BJ (cell line): ENCODE data around the gene PRR7. TPM values are rescaled to one million over a fixed set of nuclear protein-coding genes. Genes with fewer than 3 reads are reported as not detected.

Experiments used
- CTCF ChIA-PET: fragments of 350-600 bp; formaldehyde crosslinking; extraction: SDS; loops from one replicate; lab custom pipeline; 2021; ENCODE audit warnings: antibody characterized with exemption, inconsistent platforms; lab: Yijun Ruan, JAX
- POLR2A ChIA-PET: fragments of 300-600 bp; sonication (Branson Sonifier 250); formaldehyde crosslinking; extraction: SDS; loops from one replicate; lab custom pipeline; 2021; ENCODE audit warnings: antibody characterized with exemption; lab: Charles Lee
- DNase-seq: peaks from one replicate; pipeline ENCODE4 v3.0.0-alpha.2; 2011; ENCODE audit warnings: low read depth
- H3K27me3 ChIP-seq: 2 replicates; pipeline ENCODE4 v1.6.0; 2011; ENCODE audit warnings: low read length; ENCODE audit not compliant: control insufficient read depth, insufficient read depth
- H3K36me3 ChIP-seq: 2 replicates; pipeline ENCODE4 v1.5.1; 2011; ENCODE audit warnings: low read length; ENCODE audit not compliant: control insufficient read depth, insufficient read depth
- H3K4me3 ChIP-seq: 2 replicates; pipeline ENCODE4 v1.5.1; 2011; ENCODE audit warnings: low read depth, mild to moderate bottlenecking, control low read depth, low read length
- CTCF ChIP-seq: IDR thresholded peaks from 2 replicates; pipeline ENCODE4 v1.5.1; 2011; ENCODE audit warnings: low read depth, mild to moderate bottlenecking, control low read depth, inconsistent platforms, low read length, moderate library complexity; ENCODE audit not compliant: insufficient read depth
- polyA plus RNA-seq: library from polyadenylated mRNA; depleted of rRNA; stranded (reverse); fragments of >200 nt; gene quantifications from 2 replicates; pipeline ENCODE4 v1.2.3, GENCODE V29; 2011; rRNA removed

Gene PRR7
- polyA plus RNA-seq, 1 experiment = 1.6 TPM

- ChIA-PET CTCF (interaction anchor here (1.0 to 5.2 kb wide), 7 partner anchors 7 to 133 kb away, joined by 3 to 61 read pairs (median 13); partner anchors contain the start of gene DOK3), POLR2A (no interaction called here)
- DNase-seq = no peak
- no peaks in the 10 kb centered on the region; the same call in 1 of the 2 replicates for H3K36me3 ChIP-seq
- TF ChIP-seq CTCF = no peak
- H3K4me3 ChIP-seq = no peak overlapping the region
- H3K27me3 ChIP-seq = no peaks in the 10 kb centered on the region
These were observed 56.3 kb downstream of the PRR7 start for GRCh38 chr5:177502886-177503285.

DNA sequence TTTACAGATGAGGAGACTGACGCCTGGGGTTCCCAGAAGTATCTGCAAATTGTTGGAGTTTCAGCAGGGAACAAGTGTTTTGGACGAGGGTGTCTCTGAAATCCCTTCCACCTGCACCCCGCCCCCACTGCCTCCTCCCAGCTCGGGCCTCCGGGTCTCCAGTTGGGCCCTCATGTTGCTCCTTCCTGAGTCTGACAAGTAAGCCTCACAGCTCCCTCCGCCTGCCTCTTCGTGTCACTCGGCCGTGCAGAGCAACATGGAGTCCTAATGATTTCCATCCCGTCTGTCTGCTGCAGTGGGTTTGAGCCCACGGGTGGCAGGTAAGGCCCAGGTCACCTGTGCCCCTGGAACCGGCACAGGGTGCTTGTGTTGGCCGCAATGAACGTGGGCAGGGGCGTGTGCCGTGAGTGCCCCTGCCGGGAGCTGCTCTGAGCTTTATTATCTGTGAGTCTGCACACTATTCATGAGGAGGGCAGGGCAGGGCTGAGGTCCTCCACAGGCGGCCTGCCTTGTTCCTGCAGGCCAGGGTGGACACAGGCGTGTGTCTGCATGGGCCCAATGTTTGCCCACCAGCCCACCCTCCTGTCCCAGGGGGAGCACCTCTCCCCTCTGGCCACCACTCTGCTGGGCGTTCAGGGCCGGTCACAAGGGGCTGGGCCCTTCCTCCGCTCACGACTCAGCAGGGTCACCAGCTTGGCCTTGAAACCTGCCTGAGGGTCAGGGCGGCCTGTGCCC is 56.9 kb downstream of the PRR7 start:
- no peak overlapping the region for H3K4me3 ChIP-seq
- H3K27me3 ChIP-seq = no peaks in the 10 kb centered on the region
- CTCF ChIA-PET = interaction anchor here (1.0 to 5.2 kb wide), 2 partner anchors 12 to 99 kb away, joined by 3 to 61 read pairs; no protein-coding TSS in a partner anchor
- TF ChIP-seq CTCF = no peak
- no peaks in the 10 kb centered on the region; the same call in 1 of the 2 replicates for H3K36me3 ChIP-seq
- no peak for DNase-seq
- POLR2A ChIA-PET = no interaction called here

DNA sequence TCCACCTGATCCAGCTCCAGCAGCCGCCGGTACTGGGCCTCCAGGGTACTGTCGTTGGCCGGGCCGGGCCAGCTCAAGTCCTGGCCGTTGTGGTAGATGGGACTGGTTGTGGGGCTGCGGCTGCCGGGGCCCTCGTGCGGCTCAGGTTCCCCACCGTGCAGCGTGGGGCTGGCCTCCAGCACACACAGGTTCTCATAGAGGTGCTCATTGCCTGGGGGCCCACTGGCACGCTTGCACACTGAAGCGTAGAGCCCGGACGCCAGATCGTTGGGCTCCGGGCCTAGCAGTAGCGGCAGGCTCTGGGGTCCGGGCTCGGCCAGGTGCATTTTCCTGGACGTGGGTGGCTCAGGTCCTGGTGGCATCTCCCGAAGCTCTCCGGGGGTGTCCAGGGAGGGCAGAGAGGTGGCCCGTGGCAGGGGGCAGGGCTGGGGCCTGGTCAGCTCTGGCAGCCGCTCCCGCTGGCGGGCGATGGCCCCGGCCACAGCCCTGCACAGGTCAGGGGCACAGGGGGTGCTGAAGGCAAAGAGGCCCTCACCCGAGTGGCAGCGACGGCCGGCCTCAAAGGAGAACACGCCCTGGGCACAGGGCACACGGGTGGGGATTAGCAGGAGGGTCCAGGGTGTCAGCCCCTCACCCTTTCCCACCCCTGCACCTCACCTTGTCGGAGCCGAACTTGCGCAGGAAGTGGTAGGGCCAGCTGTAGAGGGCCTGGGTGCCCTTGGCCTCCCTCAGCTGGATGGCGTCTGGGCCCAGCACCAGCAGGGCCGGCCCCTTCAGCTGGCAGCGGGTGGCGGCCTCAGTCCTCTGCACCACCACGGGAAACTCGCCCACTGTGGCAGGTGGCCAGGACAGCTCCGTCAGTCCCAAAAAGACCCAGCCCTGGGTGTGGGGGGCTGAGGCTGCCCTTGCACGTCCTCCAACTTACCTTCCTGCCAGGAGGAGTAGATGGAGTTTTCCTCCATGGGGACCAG is 57.8 kb downstream of the PRR7 start:
- Histone ChIP-seq H3K4me3 (no peak overlapping the region), H3K36me3 (no peaks in the 10 kb centered on the region; the same call in 1 of the 2 replicates), H3K27me3 (no peaks in the 10 kb centered on the region)
- no peak for DNase-seq
- CTCF ChIA-PET = interaction anchor here (1.0 to 1.3 kb wide), 2 partner anchors 12 kb away, joined by 3 read pairs; no protein-coding TSS in a partner anchor
- POLR2A ChIA-PET = no interaction called here
- no peak for TF ChIP-seq CTCF

DNA sequence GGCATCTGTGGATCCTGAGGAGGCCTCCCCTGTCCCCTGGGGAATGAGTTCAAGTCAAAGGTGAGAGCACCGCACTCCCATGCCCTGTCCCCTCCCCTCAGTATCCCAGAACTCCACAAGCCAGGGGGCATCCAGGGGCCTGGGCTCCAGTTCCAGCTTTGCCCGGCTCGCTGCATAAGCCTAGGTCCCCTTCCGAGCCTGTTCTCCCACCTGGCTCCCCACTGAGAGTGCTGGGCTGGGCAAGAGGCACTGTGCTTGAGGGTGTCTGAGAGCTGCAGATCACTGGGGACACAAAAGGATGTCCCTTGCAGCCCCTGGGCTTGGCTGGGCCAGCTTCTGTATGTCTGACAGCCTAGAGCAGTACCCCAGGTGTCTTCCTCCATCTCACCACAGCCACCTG is 58.5 kb downstream of the PRR7 start:
- CTCF ChIA-PET = interaction anchor here (1.0 to 1.3 kb wide), 2 partner anchors 11 to 195 kb away, joined by 3 read pairs; no protein-coding TSS in a partner anchor

More for the DNA sequence above, 58.5 kb downstream of the PRR7 start:
- TF ChIP-seq CTCF = no peak
- H3K36me3 ChIP-seq = no peaks in the 10 kb centered on the region; the same call in 1 of the 2 replicates
- DNase-seq = no peak
- H3K4me3 ChIP-seq = no peak overlapping the region
- POLR2A ChIA-PET = no interaction called here
- no peaks in the 10 kb centered on the region for H3K27me3 ChIP-seq

Other genes with a start within 250 kb of the PRR7 start
- 39.7 and 54.7 TPM in 2 replicates for gene RAB24, start 143.1 kb upstream of the PRR7 start, polyA plus RNA-seq
- 182 and 245 TPM in 2 replicates for gene PRELID1, start 143.0 kb upstream of the PRR7 start, polyA plus RNA-seq
- gene MXD3, start 134.9 kb upstream of the PRR7 start, polyA plus RNA-seq = 11.8 and 18.1 TPM in 2 replicates
- gene LMAN2, start 95.1 kb upstream of the PRR7 start, polyA plus RNA-seq = 228 and 248 TPM in 2 replicates
- 4.1 and 6.0 TPM in 2 replicates for gene RGS14, start 88.9 kb upstream of the PRR7 start, polyA plus RNA-seq
- not detected in 2 replicates for gene SLC34A1, start 62.4 kb upstream of the PRR7 start, polyA plus RNA-seq
- not detected in 2 replicates for gene PFN3, start 46.2 kb upstream of the PRR7 start, polyA plus RNA-seq
- gene F12, start 37.2 kb upstream of the PRR7 start, polyA plus RNA-seq = 0.67 and 0.69 TPM in 2 replicates
- gene GRK6, start 20.1 kb upstream of the PRR7 start, polyA plus RNA-seq = 24.0 and 37.7 TPM in 2 replicates
- 103 and 176 TPM in 2 replicates for gene DBN1, start 26.8 kb downstream of the PRR7 start, polyA plus RNA-seq
- 344 and 624 TPM in 2 replicates for gene PDLIM7, start 50.8 kb downstream of the PRR7 start, polyA plus RNA-seq
- gene DOK3, start 63.0 kb downstream of the PRR7 start, polyA plus RNA-seq = 0.92 and 1.2 TPM in 2 replicates
- 93.3 and 144 TPM in 2 replicates for gene DDX41, start 70.1 kb downstream of the PRR7 start, polyA plus RNA-seq
- 23.1 and 31.9 TPM in 2 replicates for gene FAM193B, start 107.7 kb downstream of the PRR7 start, polyA plus RNA-seq
- gene TMED9, start 145.4 kb downstream of the PRR7 start, polyA plus RNA-seq = 310 and 391 TPM in 2 replicates
- 23.2 and 39.5 TPM in 2 replicates for gene B4GALT7, start 153.3 kb downstream of the PRR7 start, polyA plus RNA-seq